DOHH2 (cell line): ENCODE measurements around the gene CARMIL1.
"Not testable (repeated sequence)": the region's sequence is repeated elsewhere in the genome, so short reads cannot be mapped to it uniquely, and the experiment has no call there.

Source experiments
- EZH2phosphoT487 ChIP-seq: fragments of 200-600 bp; sonication (generic); IDR thresholded peaks from 2 replicates; pipeline ENCODE4 v1.6.1; 2017; ENCODE audit warnings: borderline replicate concordance, mild to moderate bottlenecking, antibody characterized with exemption, low read length, moderate library complexity, mixed read lengths
- TF ChIP-seq, protein P1 (sequence below): fragments of 200-600 bp; sonication (generic); IDR thresholded peaks from one replicate; pipeline ENCODE4 v1.5.1; 2014; ENCODE audit warnings: antibody characterized with exemption, mild to moderate bottlenecking, low read depth, low read length; ENCODE audit not compliant: poor library complexity, severe bottlenecking

DNA sequence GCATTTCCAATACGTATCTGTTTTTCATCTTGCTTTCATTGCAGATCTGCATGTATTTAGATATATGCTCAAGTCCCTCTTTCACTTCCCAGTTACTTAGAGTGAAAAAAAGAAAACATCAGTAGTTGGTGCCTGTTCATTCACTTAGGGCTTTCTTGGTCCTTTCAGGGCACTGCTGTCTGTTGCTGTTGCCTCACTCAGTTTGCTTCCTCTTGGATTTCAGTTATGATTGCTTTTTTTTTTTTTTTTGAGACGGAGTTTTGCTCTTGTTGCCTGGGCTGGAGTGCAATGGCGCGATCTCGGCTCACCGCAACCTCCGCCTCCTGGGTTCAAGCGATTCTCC lies 19.3 kb downstream of the CARMIL1 start:
- TF ChIP-seq, protein P1, sequence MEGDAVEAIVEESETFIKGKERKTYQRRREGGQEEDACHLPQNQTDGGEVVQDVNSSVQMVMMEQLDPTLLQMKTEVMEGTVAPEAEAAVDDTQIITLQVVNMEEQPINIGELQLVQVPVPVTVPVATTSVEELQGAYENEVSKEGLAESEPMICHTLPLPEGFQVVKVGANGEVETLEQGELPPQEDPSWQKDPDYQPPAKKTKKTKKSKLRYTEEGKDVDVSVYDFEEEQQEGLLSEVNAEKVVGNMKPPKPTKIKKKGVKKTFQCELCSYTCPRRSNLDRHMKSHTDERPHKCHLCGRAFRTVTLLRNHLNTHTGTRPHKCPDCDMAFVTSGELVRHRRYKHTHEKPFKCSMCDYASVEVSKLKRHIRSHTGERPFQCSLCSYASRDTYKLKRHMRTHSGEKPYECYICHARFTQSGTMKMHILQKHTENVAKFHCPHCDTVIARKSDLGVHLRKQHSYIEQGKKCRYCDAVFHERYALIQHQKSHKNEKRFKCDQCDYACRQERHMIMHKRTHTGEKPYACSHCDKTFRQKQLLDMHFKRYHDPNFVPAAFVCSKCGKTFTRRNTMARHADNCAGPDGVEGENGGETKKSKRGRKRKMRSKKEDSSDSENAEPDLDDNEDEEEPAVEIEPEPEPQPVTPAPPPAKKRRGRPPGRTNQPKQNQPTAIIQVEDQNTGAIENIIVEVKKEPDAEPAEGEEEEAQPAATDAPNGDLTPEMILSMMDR: not testable (repeated sequence)
- not testable (repeated sequence) for TF ChIP-seq EZH2phosphoT487
